ENCODE measurements around the gene TAOK1. TPM values are rescaled to one million over a fixed set of nuclear protein-coding genes. Genes with fewer than 3 reads are reported as not detected.

TAOK1 gene
- total and polyA plus RNA-seq, 9 of the 15 experiments (the other 6 are each of a cell fraction or from before 2014, with no cell fraction given): 3.2 to 33.1 (median 16.5) TPM

- TF ChIP-seq USF1 (CRISPR knock-in tag; IDR thresholded peaks at IDR 0.05) (peak; percentile 22; the same call in 1 of the 2 replicates), MAX (CRISPR knock-in tag; IDR thresholded peaks at IDR 0.05) (peak; percentile 55; the same call in 1 of the 2 replicates), BCOR (IDR thresholded peaks at IDR 0.05) (no peak), MCM3 (IDR thresholded peaks at IDR 0.05) (no peak), HCFC1 (IDR thresholded peaks at IDR 0.05; ENCODE audit: low read depth, low read length) (no peak), ATF1 (CRISPR knock-in tag; IDR thresholded peaks at IDR 0.05) (peak; percentile 53; the same call in 1 of the 2 replicates), ATF1 (tag; IDR thresholded peaks at IDR 0.05) (no peak), FOXA3 (CRISPR knock-in tag; conservative IDR thresholded peaks at IDR 0.05 in 1 of 2, IDR thresholded peaks at IDR 0.05 in 1 of 2) (peak in 1 of 2 experiments; percentile 51; a peak in 1 of 4 replicates), DIDO1 (tag; IDR thresholded peaks at IDR 0.05; ENCODE audit: low read depth) (no peak), ZNF780A (CRISPR knock-in tag; IDR thresholded peaks at IDR 0.05) (no peak), CBFB (CRISPR knock-in tag; IDR thresholded peaks at IDR 0.05) (0 out of 2 replicates have a peak, but pooled peaks have one; percentile 43), HMGXB4 (CRISPR knock-in tag; IDR thresholded peaks at IDR 0.05) (peak; percentile 77; the same call in 1 of the 2 replicates), REST (IDR thresholded peaks at IDR 0.05; ENCODE audit: borderline replicate concordance) (peak; percentile 99), REST (CRISPR knock-in tag; IDR thresholded peaks at IDR 0.05; ENCODE audit: low read depth) (peak; percentile 97)
Measured at GRCh38 chr17:29593591-29594518, 203.7 kb downstream of the TAOK1 start (continued).

Data from K562 (cell line).